Naive B cell (primary cell): ENCODE data around the gene TSSC4. TPM values are rescaled to one million over a fixed set of nuclear protein-coding genes. Genes with fewer than 3 reads are reported as not detected.

Experiments used
- ATAC-seq, 2 donors: fragments of 150-1000 bp; cut with Tn5 transposase; 2 replicates each; pipeline ENCODE4 v1.10.0; 2021; ENCODE audit warnings: low read depth in 2 of 2, mild to moderate bottlenecking in 2 of 2, moderate library complexity in 2 of 2
- DNase-seq: peaks from one replicate; pipeline ENCODE4 v3.0.0; 2022
- H3K27ac Mint-ChIP-seq, 6 donors: one replicate each; pipeline ENCODE4 v1.8.0; 2020 to 2022; ENCODE audit warnings: mild to moderate bottlenecking in 6 of 6, mixed read lengths in 6 of 6, moderate library complexity in 5 of 6, inconsistent platforms in 2 of 6
- H3K27me3 Mint-ChIP-seq, 3 donors: one replicate each; pipeline ENCODE4 v1.8.0; 2021 to 2022; ENCODE audit warnings: mixed read lengths in 3 of 3, mild to moderate bottlenecking in 1 of 3
- H3K36me3 Mint-ChIP-seq, 2 donors: one replicate each; pipeline ENCODE4 v1.8.0; 2020 to 2022; ENCODE audit warnings: mixed read lengths in 2 of 2, inconsistent platforms in 1 of 2, mild to moderate bottlenecking in 1 of 2
- H3K4me1 Mint-ChIP-seq, 3 donors: one replicate each; pipeline ENCODE4 v1.8.0; 2020 to 2022; ENCODE audit warnings: mixed read lengths in 3 of 3, inconsistent platforms in 1 of 3, mild to moderate bottlenecking in 1 of 3, moderate library complexity in 1 of 3
- H3K4me3 Mint-ChIP-seq, 8 donors: one replicate each; pipeline ENCODE4 v1.8.0; 2020 to 2022; ENCODE audit warnings: mild to moderate bottlenecking in 8 of 8, mixed read lengths in 8 of 8, moderate library complexity in 8 of 8, inconsistent platforms in 2 of 8
- H3K9me3 Mint-ChIP-seq, 7 donors: one replicate each; pipeline ENCODE4 v1.8.0; 2020 to 2022; ENCODE audit warnings: mixed read lengths in 7 of 7, mild to moderate bottlenecking in 5 of 7, inconsistent platforms in 2 of 7, moderate library complexity in 1 of 7
- polyA plus RNA-seq, 6 donors: library from polyadenylated mRNA; unstranded; fragments of 300-500 nt; fragmentation: Illumina TruSeq; gene quantifications; one replicate each; pipeline ENCODE4 v1.2.3, GENCODE V29; 2021; ENCODE audit warnings: low read depth in 6 of 6

TSSC4 gene
- polyA plus RNA-seq, 6 donors from 2014 or later, result 54.7 to 76.0 (median 67.9) TPM

DNA sequence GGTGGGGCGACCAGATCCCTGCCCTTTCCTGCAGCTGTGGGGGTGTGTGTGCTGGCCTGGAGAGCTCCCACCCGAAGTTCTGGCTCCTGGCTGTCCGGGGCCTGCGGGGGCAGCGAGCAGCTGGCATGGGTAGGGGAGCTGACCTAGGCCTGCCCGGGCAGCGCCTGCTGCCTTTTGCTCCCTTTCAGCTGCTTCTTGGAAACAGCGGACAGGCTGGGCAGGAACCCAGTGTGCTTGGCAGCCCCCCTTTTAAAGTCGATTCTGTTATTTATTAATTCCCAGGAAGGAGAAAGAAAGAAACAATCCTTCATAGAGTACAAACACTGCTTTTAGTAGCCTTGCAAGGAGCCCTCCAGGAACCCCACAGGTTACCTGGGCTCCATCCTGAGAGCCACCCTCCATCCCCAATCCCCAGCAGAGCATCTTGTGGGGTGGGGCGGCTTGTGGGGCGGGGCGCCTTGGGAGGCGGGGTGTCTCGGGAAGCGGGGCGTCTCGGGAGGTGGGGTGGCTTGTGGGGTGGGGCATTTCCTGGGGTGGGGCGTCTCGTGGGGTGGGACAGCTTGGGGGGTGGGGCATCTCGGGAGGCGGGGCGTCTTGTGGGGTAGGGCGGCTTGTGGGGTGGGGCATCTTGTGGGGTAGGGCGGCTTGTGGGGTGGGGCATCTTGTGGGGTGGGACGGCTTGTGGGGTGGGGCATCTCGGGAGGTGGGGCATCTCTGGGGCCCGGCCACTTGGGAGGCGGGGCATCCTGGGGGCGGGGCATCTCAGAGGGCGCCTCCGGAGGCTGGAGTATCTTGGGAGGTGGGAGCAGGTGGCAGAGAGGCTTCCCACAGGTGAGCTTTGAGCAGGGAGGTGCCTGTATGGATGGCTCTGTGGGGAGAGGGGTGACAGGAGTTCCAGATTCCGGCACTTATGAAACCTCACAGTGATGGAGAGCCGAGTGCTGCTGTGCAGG, 16.4 kb upstream of the TSSC4 start:
- peak; percentile 36 to 39 for ATAC-seq
- DNase-seq, result peak; percentile 67
- Mint-ChIP-seq H3K27me3 (no peaks in the 10 kb centered on the region), H3K4me3 (peak overlapping the region; percentile 84 to 96 (median 94)), H3K27ac (peak overlapping the region; percentile 86 to 98 (median 98)), H3K36me3 (no peaks in the 10 kb centered on the region), H3K9me3 (no peaks in the 10 kb centered on the region), H3K4me1 (peaks cover 61 to 89% (median 89%) of the 10 kb centered on the region in 3 donors)

DNA sequence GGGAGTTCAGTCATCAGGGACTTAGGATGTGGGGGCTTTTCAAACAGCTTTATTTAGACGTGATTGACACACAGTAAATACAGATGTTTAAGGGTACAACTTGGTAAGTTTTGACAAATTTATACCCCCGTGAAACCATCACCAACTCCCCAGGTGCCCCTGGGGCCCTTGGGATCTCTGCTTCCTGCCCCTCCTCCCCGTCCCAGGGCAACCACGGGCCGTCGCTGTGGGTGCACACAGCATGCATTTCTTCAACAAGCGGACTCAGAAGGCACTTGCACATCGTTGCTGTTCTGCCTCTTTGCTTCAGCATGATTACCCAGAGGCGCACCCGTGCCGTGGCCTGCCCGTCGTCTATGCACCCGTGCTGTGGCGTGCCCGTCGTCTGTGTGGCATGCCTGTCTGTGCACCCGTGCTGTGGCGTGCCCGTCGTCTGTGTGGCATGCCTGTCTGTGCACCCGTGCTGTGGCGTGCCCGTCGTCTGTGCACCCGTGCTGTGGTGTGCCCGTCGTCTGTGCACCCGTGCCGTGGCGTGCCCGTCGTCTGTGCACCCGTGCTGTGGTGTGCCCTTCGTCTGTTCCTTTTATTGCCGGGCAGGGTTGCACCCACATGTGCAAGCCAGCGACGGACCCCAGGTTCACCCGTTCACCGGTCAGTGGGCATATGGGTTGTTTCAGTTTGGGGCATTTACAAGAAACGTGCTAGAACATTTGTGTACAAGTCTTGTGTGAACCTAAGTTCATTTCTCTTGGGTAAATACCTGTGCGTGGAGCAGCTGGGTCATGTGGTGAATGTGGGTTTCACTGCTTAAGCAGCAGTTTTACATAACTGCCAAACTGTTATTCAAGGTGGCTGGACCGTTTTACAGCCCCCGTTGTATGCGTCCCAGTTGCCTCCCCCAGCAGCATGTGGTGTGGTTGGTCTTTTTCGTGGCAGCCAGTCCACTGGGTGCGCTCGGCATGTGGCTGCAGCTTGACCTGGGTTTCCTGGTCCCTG, 15.1 kb upstream of the TSSC4 start:
- Mint-ChIP-seq H3K27me3 (no peaks in the 10 kb centered on the region), H3K4me3 (peak overlapping the region; percentile 84 to 96 (median 94)), H3K27ac (peak overlapping the region; percentile 86 to 98 (median 98)), H3K36me3 (no peaks in the 10 kb centered on the region), H3K9me3 (no peaks in the 10 kb centered on the region), H3K4me1 (peaks cover 67 to 90% (median 89%) of the 10 kb centered on the region in 3 donors)
- DNase-seq (peak; percentile 73), ATAC-seq (peak; percentile 46 to 52)

DNA sequence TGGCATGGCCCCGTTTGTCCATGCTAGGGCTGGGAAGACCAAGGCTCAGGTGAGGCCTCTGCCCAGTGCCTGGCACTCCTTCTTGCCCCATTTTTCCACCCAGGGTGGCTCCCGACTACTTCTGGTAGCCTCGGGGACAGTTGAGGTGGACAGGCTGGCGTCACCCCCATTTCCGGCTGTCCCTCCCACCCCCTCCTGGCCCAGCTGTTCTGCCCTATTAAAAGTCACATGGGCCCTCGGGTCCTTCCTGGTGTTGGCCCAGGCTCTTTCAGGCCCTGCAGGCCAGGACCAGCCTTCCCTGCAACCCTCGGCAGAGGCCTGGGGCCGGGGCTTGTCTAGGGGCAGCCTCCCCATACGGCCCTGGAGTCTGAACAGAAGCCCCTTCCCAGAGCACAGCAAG, 14.0 kb upstream of the TSSC4 start:
- Mint-ChIP-seq H3K4me3 (peak overlapping the region; percentile 84 to 96 (median 94)), H3K27ac (peak overlapping the region in 4 of 6 donors; percentile 66 to 98 (median 84)), H3K4me1 (peaks cover 67 to 88% (median 83%) of the 10 kb centered on the region in 3 donors), H3K9me3 (no peaks in the 10 kb centered on the region), H3K36me3 (no peaks in the 10 kb centered on the region), H3K27me3 (no peaks in the 10 kb centered on the region)
- DNase-seq (no peak), ATAC-seq (no peak)

DNA sequence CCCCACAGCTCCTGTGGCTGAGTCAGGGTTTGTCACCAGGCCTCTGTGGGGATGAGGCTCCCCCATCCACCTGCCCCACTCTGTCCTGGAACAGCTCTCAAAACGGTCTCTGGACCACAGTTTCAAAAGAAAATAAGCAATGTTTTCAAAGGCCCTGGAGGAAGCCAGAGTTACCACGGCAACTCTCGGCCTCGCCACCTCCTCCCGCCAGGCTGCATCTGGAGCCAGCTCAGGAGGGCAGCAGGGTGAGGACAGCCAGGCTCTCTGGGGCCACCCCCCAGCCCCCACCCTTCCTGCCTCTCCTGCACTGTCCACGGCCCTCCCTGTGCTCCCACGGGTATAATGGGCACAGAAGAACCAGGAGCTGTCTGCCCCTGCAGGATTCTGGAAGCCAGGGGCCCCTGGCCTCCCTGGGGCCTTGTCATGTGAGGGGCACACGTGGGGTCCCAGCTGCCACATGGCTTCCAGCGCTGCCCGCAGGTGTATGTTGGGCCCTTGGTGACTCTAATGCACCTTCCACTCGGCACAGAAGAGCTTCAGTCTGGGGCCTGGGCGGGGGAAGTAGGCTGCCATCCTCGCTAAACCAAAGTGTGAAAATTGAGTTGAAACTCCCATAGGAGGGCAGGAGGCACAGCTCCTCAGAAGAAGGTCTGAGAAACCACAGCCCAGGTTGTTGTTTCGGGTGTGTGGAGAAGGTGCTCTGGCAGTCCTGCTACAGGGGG, 13.1 kb upstream of the TSSC4 start:
- H3K4me3 Mint-ChIP-seq, result peak overlapping the region; percentile 40 to 96 (median 84)
- H3K9me3 Mint-ChIP-seq, result no peaks in the 10 kb centered on the region
- H3K27me3 Mint-ChIP-seq, result no peaks in the 10 kb centered on the region
- H3K27ac Mint-ChIP-seq, result peak overlapping the region in 5 of 6 donors; percentile 9 to 85 (median 63)
- ATAC-seq, result no peak
- H3K4me1 Mint-ChIP-seq, result peaks cover 62 to 88% (median 76%) of the 10 kb centered on the region in 3 donors
- no peaks in the 10 kb centered on the region for H3K36me3 Mint-ChIP-seq
- DNase-seq, result no peak

DNA sequence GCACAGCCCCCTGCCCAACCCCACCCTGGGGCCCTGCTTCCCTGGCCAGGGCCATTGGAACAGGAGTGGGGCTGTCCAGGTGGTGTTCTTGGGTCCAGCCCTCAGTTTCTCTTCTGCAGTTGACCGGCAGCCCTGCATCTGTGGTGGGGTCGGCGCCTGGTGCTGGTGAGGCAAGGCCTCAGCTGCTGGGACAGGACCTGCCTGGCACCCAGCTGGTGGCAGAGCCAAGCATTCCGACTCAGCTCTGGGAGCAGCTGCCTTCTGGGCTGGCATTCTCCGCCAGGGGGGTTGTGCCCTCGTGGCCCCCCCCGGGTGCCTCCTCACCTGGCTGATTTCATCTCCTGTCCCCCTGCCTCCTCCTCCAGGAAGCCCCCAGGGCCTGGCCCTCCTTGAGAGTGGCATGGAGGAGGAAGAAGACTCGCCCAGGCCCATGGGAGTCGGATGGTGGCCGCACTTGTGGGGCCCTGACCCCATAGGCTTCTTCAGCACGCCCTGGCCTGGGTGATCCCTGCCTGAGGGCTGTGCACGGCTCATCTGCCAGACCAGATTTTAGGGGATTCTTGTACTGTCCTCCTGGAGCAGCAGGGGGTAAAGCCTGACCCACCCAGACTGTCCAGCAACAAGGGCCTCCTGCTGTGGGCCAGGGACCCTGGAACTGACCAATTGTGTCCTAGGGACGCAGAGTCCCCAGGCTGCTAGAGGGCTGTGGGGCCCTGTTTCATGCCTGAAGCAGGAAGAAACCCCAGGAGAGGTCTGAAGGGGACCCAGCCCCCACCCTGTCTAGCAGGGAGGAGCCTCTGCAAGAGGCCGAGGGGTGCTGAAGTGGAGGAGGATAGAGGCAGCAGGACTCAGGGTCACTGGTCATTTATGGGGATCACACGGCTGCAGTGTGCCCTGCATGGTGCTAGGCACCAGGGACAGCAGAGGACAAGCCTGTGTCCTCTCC, 11.8 kb upstream of the TSSC4 start:
- ATAC-seq (no peak), DNase-seq (no peak)
- peak overlapping the region; percentile 61 to 90 (median 79) for H3K4me3 Mint-ChIP-seq
- no peaks in the 10 kb centered on the region for H3K36me3 Mint-ChIP-seq
- peak overlapping the region in 4 of 6 donors; percentile 37 to 89 (median 79) for H3K27ac Mint-ChIP-seq
- H3K9me3 Mint-ChIP-seq, result no peaks in the 10 kb centered on the region
- H3K27me3 Mint-ChIP-seq, result no peaks in the 10 kb centered on the region
- peaks cover 52 to 88% (median 69%) of the 10 kb centered on the region in 3 donors for H3K4me1 Mint-ChIP-seq

GRCh38 chr11:2389377-2390026, 11.0 kb upstream of the TSSC4 start:
- no peaks in the 10 kb centered on the region for H3K9me3 Mint-ChIP-seq
- peaks cover 49 to 88% (median 70%) of the 10 kb centered on the region in 3 donors for H3K4me1 Mint-ChIP-seq
- no peak for ATAC-seq

DNA sequence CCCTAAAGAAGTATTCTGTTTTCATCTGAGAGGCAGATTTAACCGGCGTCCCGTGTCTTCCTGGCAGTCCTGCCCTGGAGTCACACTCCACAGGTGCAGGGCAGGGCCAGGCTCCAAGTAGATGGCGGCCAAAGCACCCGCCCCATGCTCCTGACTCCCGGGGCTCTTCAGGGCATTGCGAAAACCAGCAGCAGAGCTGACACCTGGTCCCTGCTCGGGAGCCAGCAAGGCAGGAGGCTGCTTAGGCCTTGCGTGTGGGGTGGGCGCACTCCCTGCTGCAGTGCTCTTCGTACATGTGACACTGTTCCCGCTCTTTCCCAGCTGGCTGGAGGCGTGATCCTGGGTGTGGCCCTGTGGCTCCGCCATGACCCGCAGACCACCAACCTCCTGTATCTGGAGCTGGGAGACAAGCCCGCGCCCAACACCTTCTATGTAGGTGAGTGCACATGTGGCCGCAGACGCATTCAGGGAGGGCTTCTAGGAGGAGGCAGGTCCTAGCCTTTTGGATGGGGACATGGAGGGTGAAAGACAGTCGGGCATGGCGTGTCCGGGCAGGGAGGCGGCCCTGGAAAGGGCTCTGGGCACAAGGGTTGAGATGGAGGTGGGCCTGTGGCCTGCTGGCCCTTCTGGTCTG, 10.3 kb upstream of the TSSC4 start:
- H3K27me3 Mint-ChIP-seq, result no peaks in the 10 kb centered on the region
- peak overlapping the region in 4 of 6 donors; percentile 69 to 89 (median 80) for H3K27ac Mint-ChIP-seq
- H3K36me3 Mint-ChIP-seq, result no peaks in the 10 kb centered on the region
- peak overlapping the region; percentile 61 to 90 (median 79) for H3K4me3 Mint-ChIP-seq
- no peak for ATAC-seq
- H3K9me3 Mint-ChIP-seq, result no peaks in the 10 kb centered on the region
- no peak for DNase-seq
- peaks cover 50 to 86% (median 69%) of the 10 kb centered on the region in 3 donors for H3K4me1 Mint-ChIP-seq

More at GRCh38 chr11:2389377-2390026, 11.0 kb upstream of the TSSC4 start:
- H3K27ac Mint-ChIP-seq, result peak overlapping the region in 5 of 6 donors; percentile 16 to 92 (median 75)
- DNase-seq, result no peak
- H3K27me3 Mint-ChIP-seq, result no peaks in the 10 kb centered on the region
- no peaks in the 10 kb centered on the region for H3K36me3 Mint-ChIP-seq
- peak overlapping the region; percentile 61 to 90 (median 79) for H3K4me3 Mint-ChIP-seq

GRCh38 chr11:2390725-2391151, 9.8 kb upstream of the TSSC4 start:
- no peak for DNase-seq
- Mint-ChIP-seq H3K9me3 (no peaks in the 10 kb centered on the region), H3K4me1 (peaks cover 48 to 81% (median 64%) of the 10 kb centered on the region in 3 donors), H3K27me3 (no peaks in the 10 kb centered on the region), H3K27ac (peak overlapping the region in 4 of 6 donors; percentile 69 to 86 (median 80)), H3K4me3 (peak overlapping the region in 6 of 8 donors; percentile 43 to 83 (median 56)), H3K36me3 (no peaks in the 10 kb centered on the region)
- ATAC-seq, result no peak

DNA sequence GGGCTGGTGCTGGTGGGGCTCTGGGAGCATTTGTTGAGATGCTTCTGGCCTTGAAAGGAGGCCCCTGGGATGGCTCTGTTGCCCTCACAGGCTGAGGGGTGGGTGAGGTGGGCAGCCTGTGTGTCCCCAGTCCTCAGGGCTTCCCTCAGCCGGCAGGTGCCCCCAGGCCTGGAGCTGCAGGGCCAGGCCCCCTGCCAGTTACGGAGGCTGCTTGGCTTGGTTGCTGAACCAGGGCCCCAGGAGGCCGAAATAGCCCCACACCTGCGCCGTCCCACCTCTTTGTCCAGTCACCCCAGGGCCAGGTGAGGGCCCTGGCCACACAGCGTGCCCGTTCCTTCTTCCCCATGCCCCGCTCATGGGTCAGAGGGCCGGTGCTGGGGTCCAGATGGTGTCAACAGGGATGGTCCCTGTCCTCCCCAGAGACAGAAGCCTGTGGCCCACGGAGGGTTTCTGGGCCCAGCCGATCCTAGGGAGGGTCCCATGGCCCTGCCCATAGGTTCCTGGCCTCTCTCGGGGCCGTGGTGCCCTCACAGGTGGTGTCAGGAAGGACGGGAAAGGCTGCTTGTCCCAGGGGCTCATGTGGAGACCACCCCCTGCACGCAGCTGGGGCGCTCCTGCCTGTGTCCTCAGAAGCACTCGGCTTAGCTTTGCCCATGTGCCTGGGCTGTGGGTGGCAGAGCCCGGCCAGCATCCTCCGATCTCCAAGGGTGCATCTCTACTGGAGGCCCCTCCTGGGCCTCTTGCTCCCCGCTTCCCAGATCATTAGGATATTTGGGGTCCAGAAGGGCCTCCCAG, 9.2 kb upstream of the TSSC4 start:
- H3K36me3 Mint-ChIP-seq, result no peaks in the 10 kb centered on the region
- H3K27me3 Mint-ChIP-seq, result no peaks in the 10 kb centered on the region
- no peak for ATAC-seq
- H3K9me3 Mint-ChIP-seq, result no peaks in the 10 kb centered on the region
- peak overlapping the region in 3 of 6 donors; percentile 7 to 63 (median 62) for H3K27ac Mint-ChIP-seq
- peak overlapping the region in 4 of 8 donors; percentile 16 to 73 (median 40) for H3K4me3 Mint-ChIP-seq
- no peak for DNase-seq
- peaks cover 42 to 75% (median 59%) of the 10 kb centered on the region in 3 donors for H3K4me1 Mint-ChIP-seq

- H3K36me3 Mint-ChIP-seq, result no peaks in the 10 kb centered on the region
- no peak for DNase-seq
- peaks cover 43 to 67% (median 51%) of the 10 kb centered on the region in 3 donors for H3K4me1 Mint-ChIP-seq
- no peaks in the 10 kb centered on the region for H3K9me3 Mint-ChIP-seq
- peak overlapping the region in 4 of 8 donors; percentile 15 to 77 (median 70) for H3K4me3 Mint-ChIP-seq
- H3K27me3 Mint-ChIP-seq, result no peaks in the 10 kb centered on the region
- peak overlapping the region in 3 of 6 donors; percentile 41 to 85 (median 62) for H3K27ac Mint-ChIP-seq
- no peak for ATAC-seq
Observed at GRCh38 chr11:2392241-2392959, 8.2 kb upstream of the TSSC4 start.
